ENCODE results near the gene ICAM1. TPM values are rescaled to one million over a fixed set of nuclear protein-coding genes. Genes with fewer than 3 reads are reported as not detected.

ICAM1 gene
- total RNA-seq, 4 donors from 2014 or later = 8.1 to 37.6 (median 19.7) TPM

DNA sequence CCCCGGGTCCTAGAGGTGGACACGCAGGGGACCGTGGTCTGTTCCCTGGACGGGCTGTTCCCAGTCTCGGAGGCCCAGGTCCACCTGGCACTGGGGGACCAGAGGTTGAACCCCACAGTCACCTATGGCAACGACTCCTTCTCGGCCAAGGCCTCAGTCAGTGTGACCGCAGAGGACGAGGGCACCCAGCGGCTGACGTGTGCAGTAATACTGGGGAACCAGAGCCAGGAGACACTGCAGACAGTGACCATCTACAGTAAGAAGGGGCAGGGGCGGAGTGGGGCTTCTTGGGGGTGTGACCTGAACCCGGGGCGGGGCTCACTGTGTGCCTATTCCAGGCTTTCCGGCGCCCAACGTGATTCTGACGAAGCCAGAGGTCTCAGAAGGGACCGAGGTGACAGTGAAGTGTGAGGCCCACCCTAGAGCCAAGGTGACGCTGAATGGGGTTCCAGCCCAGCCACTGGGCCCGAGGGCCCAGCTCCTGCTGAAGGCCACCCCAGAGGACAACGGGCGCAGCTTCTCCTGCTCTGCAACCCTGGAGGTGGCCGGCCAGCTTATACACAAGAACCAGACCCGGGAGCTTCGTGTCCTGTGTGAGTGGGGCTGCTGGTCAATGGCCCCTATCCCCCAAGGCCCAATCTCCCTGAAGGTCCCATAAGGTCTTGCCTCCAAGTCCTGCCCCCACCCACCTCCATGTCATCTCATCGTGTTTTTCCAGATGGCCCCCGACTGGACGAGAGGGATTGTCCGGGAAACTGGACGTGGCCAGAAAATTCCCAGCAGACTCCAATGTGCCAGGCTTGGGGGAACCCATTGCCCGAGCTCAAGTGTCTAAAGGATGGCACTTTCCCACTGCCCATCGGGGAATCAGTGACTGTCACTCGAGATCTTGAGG is 13.4 kb downstream of the ICAM1 start:
- Histone ChIP-seq H3K27ac (no peak overlapping the region), H3K36me3 (peaks cover 6 to 18% of the 10 kb centered on the region in 2 donors), H3K9me3 (no peaks in the 10 kb centered on the region), H3K27me3 (peaks cover 9% of the 10 kb centered on the region), H3K4me1 (peaks cover 15 to 32% of the 10 kb centered on the region in 2 donors), H3K4me3 (replicated peaks in 1 of 3) (no peak overlapping the region)
- WGBS, 2 donors = 89 to 96% methylated on average over 5 to 31 of the region's 34 CpGs
- no peak for DNase-seq
- TF ChIP-seq, protein P1, sequence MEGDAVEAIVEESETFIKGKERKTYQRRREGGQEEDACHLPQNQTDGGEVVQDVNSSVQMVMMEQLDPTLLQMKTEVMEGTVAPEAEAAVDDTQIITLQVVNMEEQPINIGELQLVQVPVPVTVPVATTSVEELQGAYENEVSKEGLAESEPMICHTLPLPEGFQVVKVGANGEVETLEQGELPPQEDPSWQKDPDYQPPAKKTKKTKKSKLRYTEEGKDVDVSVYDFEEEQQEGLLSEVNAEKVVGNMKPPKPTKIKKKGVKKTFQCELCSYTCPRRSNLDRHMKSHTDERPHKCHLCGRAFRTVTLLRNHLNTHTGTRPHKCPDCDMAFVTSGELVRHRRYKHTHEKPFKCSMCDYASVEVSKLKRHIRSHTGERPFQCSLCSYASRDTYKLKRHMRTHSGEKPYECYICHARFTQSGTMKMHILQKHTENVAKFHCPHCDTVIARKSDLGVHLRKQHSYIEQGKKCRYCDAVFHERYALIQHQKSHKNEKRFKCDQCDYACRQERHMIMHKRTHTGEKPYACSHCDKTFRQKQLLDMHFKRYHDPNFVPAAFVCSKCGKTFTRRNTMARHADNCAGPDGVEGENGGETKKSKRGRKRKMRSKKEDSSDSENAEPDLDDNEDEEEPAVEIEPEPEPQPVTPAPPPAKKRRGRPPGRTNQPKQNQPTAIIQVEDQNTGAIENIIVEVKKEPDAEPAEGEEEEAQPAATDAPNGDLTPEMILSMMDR (IDR thresholded peaks at IDR 0.05) = no peak
- no peak for TF ChIP-seq POLR2A (IDR thresholded peaks at IDR 0.05)
- intact Hi-C loops (cut with DNase I) = no loop called here

DNA sequence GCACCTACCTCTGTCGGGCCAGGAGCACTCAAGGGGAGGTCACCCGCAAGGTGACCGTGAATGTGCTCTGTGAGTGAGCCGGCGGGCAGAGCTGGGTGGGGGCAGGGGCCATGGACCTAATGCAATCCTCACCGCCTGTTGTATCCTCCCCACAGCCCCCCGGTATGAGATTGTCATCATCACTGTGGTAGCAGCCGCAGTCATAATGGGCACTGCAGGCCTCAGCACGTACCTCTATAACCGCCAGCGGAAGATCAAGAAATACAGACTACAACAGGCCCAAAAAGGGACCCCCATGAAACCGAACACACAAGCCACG is 14.0 kb downstream of the ICAM1 start:
- Histone ChIP-seq H3K4me1 (peaks cover 21 to 38% of the 10 kb centered on the region in 2 donors), H3K36me3 (peaks cover 6 to 18% of the 10 kb centered on the region in 2 donors), H3K27ac (no peak overlapping the region), H3K27me3 (peaks cover 15% of the 10 kb centered on the region), H3K4me3 (replicated peaks in 1 of 3) (no peak overlapping the region), H3K9me3 (no peaks in the 10 kb centered on the region)
- DNase-seq = no peak
- 98 to 100% methylated on average over 9 to 12 of the region's 13 CpGs for WGBS, 2 donors
- no peak for TF ChIP-seq POLR2A (IDR thresholded peaks at IDR 0.05)
- TF ChIP-seq, protein P1 (IDR thresholded peaks at IDR 0.05) = no peak
- intact Hi-C loops (cut with DNase I) = no loop called here

DNA sequence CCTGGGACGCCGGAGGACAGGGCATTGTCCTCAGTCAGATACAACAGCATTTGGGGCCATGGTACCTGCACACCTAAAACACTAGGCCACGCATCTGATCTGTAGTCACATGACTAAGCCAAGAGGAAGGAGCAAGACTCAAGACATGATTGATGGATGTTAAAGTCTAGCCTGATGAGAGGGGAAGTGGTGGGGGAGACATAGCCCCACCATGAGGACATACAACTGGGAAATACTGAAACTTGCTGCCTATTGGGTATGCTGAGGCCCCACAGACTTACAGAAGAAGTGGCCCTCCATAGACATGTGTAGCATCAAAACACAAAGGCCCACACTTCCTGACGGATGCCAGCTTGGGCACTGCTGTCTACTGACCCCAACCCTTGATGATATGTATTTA is 14.5 kb downstream of the ICAM1 start:
- Histone ChIP-seq H3K4me1 (peaks cover 23 to 43% of the 10 kb centered on the region in 2 donors), H3K27me3 (peaks cover 16% of the 10 kb centered on the region), H3K4me3 (replicated peaks in 1 of 3) (no peak overlapping the region), H3K36me3 (peaks cover 6 to 18% of the 10 kb centered on the region in 2 donors), H3K9me3 (no peaks in the 10 kb centered on the region), H3K27ac (no peak overlapping the region)
- DNase-seq = no peak
- intact Hi-C loops (cut with DNase I) = no loop called here
- no peak for TF ChIP-seq POLR2A (IDR thresholded peaks at IDR 0.05)
- TF ChIP-seq, protein P1 (IDR thresholded peaks at IDR 0.05) = no peak
- WGBS, 2 donors = 94 to 95% methylated on average over 4 of the region's 4 CpGs

DNA sequence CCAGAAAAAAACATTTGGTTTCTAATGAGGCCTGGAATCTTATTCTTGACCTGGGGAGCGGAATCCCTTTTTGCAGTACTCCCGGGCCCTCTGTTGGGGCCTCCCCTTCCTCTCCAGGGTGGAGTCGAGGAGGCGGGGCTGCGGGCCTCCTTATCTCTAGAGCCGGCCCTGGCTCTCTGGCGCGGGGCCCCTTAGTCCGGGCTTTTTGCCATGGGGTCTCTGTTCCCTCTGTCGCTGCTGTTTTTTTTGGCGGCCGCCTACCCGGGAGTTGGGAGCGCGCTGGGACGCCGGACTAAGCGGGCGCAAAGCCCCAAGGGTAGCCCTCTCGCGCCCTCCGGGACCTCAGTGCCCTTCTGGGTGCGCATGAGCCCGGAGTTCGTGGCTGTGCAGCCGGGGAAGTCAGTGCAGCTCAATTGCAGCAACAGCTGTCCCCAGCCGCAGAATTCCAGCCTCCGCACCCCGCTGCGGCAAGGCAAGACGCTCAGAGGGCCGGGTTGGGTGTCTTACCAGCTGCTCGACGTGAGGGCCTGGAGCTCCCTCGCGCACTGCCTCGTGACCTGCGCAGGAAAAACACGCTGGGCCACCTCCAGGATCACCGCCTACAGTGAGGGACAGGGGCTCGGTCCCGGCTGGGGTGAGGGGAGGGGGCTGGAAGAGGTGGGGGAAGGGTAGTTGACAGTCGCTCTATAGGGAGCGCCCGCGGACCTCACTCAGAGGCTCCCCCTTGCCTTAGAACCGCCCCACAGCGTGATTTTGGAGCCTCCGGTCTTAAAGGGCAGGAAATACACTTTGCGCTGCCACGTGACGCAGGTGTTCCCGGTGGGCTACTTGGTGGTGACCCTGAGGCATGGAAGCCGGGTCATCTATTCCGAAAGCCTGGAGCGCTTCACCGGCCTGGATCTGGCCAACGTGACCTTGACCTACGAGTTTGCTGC is 16.1 kb downstream of the ICAM1 start, which contains the start of gene ICAM4:
Gene ICAM4 (plus strand): TSS at position 153 of the 935 bp plus-strand sequence. CDS start 58 bp downstream, at position 211.
- intact Hi-C loops (cut with DNase I) = no loop called here
- Histone ChIP-seq H3K36me3 (peaks cover 6 to 18% of the 10 kb centered on the region in 2 donors), H3K4me3 (replicated peaks in 1 of 3) (no peak within 1 kb of the TSS), H3K27me3 (peaks cover 27% of the 10 kb centered on the region), H3K27ac (no peak within 1 kb of the TSS), H3K4me1 (peaks cover 36 to 60% of the 10 kb centered on the region in 2 donors), H3K9me3 (no peaks in the 10 kb centered on the region)
- 3 to 5% methylated on average over 33 to 34 of the region's 59 CpGs for WGBS, 2 donors
- DNase-seq = peak in 1 of 2 donors; percentile 41
- no peak for TF ChIP-seq POLR2A (IDR thresholded peaks at IDR 0.05)
- TF ChIP-seq, protein P1 (IDR thresholded peaks at IDR 0.05) = no peak

Measured in thyroid gland (tissue), 4 donors.